DOHH2 (cell line): ENCODE data around the gene MAP4K4.

Experiments used
- H3F3A ChIP-seq: fragments of 200-600 bp; sonication (generic), shearing (Covaris generic); 2 replicates; pipeline ENCODE4 v1.6.0; 2016; ENCODE audit warnings: antibody characterized with exemption, mild to moderate bottlenecking; ENCODE audit not compliant: control insufficient read depth, insufficient read depth
- H3K27ac ChIP-seq: fragments of 200-600 bp; sonication (generic); 2 replicates; pipeline ENCODE4 v1.5.1; 2014; ENCODE audit warnings: low read depth, mild to moderate bottlenecking, low read length, moderate library complexity
- H3K27me3 ChIP-seq: fragments of 200-600 bp; sonication (generic); 2 replicates; pipeline ENCODE4 v1.6.1; 2014; ENCODE audit warnings: mild to moderate bottlenecking, low read length, mixed read lengths; ENCODE audit not compliant: control insufficient read depth
- H3K36me3 ChIP-seq: fragments of 200-600 bp; sonication (generic); 2 replicates; pipeline ENCODE4 v1.6.1; 2014; ENCODE audit warnings: mild to moderate bottlenecking, low read length, moderate library complexity, mixed read lengths; ENCODE audit not compliant: control insufficient read depth
- H3K4me1 ChIP-seq: fragments of 200-600 bp; sonication (generic); 2 replicates; pipeline ENCODE4 v1.6.1; 2014; ENCODE audit warnings: mild to moderate bottlenecking, low read length, mixed read lengths; ENCODE audit not compliant: control insufficient read depth
- H3K4me2 ChIP-seq: fragments of 200-600 bp; sonication (generic); 2 replicates; pipeline ENCODE4 v1.6.0; 2014; ENCODE audit warnings: mild to moderate bottlenecking, low read length, moderate library complexity
- H3K4me3 ChIP-seq: fragments of 200-600 bp; sonication (generic); 2 replicates; pipeline ENCODE4 v1.5.1; 2014; ENCODE audit warnings: mild to moderate bottlenecking, low read length, mixed read lengths
- H3K79me2 ChIP-seq: fragments of 200-600 bp; sonication (generic); 2 replicates; pipeline ENCODE4 v1.6.1; 2014; ENCODE audit warnings: mild to moderate bottlenecking, low read length, mixed read lengths; ENCODE audit not compliant: control insufficient read depth
- H3K9me2 ChIP-seq: fragments of 200-600 bp; sonication (generic); replicated peaks from 2 replicates; pipeline ENCODE4 v1.6.1; 2014; ENCODE audit warnings: mild to moderate bottlenecking, low read length, mixed read lengths; ENCODE audit not compliant: control insufficient read depth
- H3K9me3 ChIP-seq: fragments of 200-600 bp; sonication (generic); 2 replicates; pipeline ENCODE4 v1.6.1; 2014; ENCODE audit warnings: antibody characterized with exemption, low read length, mixed read lengths; ENCODE audit not compliant: control insufficient read depth, insufficient read depth
- H4K20me1 ChIP-seq: fragments of 200-600 bp; sonication (generic); 2 replicates; pipeline ENCODE4 v1.6.0; 2014; ENCODE audit warnings: low read depth, mild to moderate bottlenecking, antibody characterized with exemption, low read length, moderate library complexity; ENCODE audit not compliant: control insufficient read depth, insufficient read depth
- CTCF ChIP-seq: fragments of 200-600 bp; sonication (generic); IDR thresholded peaks from one replicate; pipeline ENCODE4 v1.5.1; 2014; ENCODE audit warnings: antibody characterized with exemption, mild to moderate bottlenecking, low read depth, low read length; ENCODE audit not compliant: poor library complexity, severe bottlenecking
- EZH2phosphoT487 ChIP-seq: fragments of 200-600 bp; sonication (generic); IDR thresholded peaks from 2 replicates; pipeline ENCODE4 v1.6.1; 2017; ENCODE audit warnings: borderline replicate concordance, mild to moderate bottlenecking, antibody characterized with exemption, low read length, moderate library complexity, mixed read lengths

MAP4K4 gene

GRCh38 chr2:101735166-101735533, 37.6 kb downstream of the MAP4K4 start:
- Histone ChIP-seq H3K9me3 (no peaks in the 10 kb centered on the region), H3K36me3 (0 out of 2 replicates have a peak, but pooled peaks cover 6% of the 10 kb centered on the region), H3K27me3 (no peaks in the 10 kb centered on the region), H3K27ac (no peak overlapping the region), H3K4me3 (no peak overlapping the region), H3K4me1 (peaks cover 92% of the 10 kb centered on the region), H3K4me2 (0 out of 2 replicates have a peak overlapping the region, but pooled peaks have one; percentile 18), H3K9me2 (no peaks in the 10 kb centered on the region), H4K20me1 (peaks cover 45% of the 10 kb centered on the region), H3K79me2 (peaks cover 99% of the 10 kb centered on the region), H3F3A (0 out of 2 replicates have a peak, but pooled peaks cover 3% of the 10 kb centered on the region)
- TF ChIP-seq EZH2phosphoT487, result no peak
- TF ChIP-seq CTCF, result no peak

GRCh38 chr2:101736233-101736632, 38.7 kb downstream of the MAP4K4 start:
- Histone ChIP-seq H3K4me1 (peaks cover 95% of the 10 kb centered on the region), H3K4me2 (peak overlapping the region; percentile 21)
- TF ChIP-seq EZH2phosphoT487 (no peak), CTCF (no peak)

GRCh38 chr2:101736861-101737291, 39.4 kb downstream of the MAP4K4 start:
- Histone ChIP-seq H3K4me2 (peak overlapping the region; percentile 21), H3K36me3 (0 out of 2 replicates have a peak, but pooled peaks cover 6% of the 10 kb centered on the region), H3K9me2 (no peaks in the 10 kb centered on the region), H3K27ac (no peak overlapping the region), H3K9me3 (no peaks in the 10 kb centered on the region), H3K4me3 (no peak overlapping the region), H3K27me3 (no peaks in the 10 kb centered on the region), H3K79me2 (peaks cover 99% of the 10 kb centered on the region), H3K4me1 (peaks cover 95% of the 10 kb centered on the region), H4K20me1 (peaks cover 50% of the 10 kb centered on the region), H3F3A (0 out of 2 replicates have a peak, but pooled peaks cover 3% of the 10 kb centered on the region)
- no peak for TF ChIP-seq CTCF
- TF ChIP-seq EZH2phosphoT487, result no peak

More at GRCh38 chr2:101736233-101736632, 38.7 kb downstream of the MAP4K4 start:
- H4K20me1 ChIP-seq, result peaks cover 47% of the 10 kb centered on the region
- no peaks in the 10 kb centered on the region for H3K9me2 ChIP-seq
- no peak overlapping the region for H3K4me3 ChIP-seq
- no peaks in the 10 kb centered on the region for H3K9me3 ChIP-seq
- H3K27me3 ChIP-seq, result no peaks in the 10 kb centered on the region
- 0 out of 2 replicates have a peak, but pooled peaks cover 3% of the 10 kb centered on the region for H3F3A ChIP-seq
- H3K27ac ChIP-seq, result no peak overlapping the region
- peaks cover 99% of the 10 kb centered on the region for H3K79me2 ChIP-seq
- 0 out of 2 replicates have a peak, but pooled peaks cover 6% of the 10 kb centered on the region for H3K36me3 ChIP-seq
